NB4 (cell line): ENCODE data around the gene USP31.

Experiments
- POLR2A ChIP-seq: IDR thresholded peaks from 2 replicates; pipeline ENCODE4 v1.6.1; 2011; ENCODE audit warnings: mild to moderate bottlenecking; ENCODE audit not compliant: insufficient read length; ENCODE audit errors: extremely low read depth
- TF ChIP-seq, protein P1 (sequence below): IDR thresholded peaks from one replicate; pipeline ENCODE4 v1.5.1; 2012; ENCODE audit warnings: low read depth, low read length

DNA sequence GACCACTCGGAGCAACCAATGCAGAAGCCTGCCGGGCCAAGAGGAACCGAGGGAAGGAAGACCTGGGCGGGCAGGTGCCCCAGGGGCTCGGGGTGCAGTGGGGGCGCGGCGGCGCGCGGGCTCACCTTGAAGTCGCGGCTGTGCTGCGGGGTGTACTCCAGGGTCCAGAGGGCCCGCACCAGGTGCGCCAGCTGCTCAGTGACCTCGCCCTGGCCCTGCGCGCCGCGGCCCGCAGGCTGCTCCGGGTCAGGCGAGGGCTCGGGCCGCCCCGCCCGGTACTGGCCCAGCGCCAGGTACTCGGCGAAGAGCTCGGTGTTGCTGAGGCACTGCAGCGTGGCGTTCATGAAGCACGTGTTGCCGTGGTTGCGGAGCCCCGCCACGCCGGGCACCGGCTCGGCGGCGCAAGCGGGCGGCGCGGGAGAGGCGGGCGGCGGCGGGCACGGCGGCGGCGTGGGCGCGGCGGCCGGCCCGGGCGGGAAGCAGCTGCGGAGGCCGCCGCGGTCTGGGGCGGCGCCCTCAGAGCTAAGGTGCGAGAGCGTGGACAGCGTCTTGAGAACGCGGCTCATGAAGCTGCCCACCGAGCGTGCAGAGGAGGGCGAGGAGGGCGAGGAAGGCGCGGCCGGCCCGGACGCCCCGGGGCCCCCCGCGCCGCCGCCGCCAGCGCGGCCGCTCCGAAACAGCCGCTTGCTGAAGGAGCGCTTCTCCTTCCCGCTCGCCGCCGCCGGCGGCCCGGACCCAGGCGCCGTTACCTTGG, 562 bp downstream of the USP31 start:
- TF ChIP-seq, protein P1, sequence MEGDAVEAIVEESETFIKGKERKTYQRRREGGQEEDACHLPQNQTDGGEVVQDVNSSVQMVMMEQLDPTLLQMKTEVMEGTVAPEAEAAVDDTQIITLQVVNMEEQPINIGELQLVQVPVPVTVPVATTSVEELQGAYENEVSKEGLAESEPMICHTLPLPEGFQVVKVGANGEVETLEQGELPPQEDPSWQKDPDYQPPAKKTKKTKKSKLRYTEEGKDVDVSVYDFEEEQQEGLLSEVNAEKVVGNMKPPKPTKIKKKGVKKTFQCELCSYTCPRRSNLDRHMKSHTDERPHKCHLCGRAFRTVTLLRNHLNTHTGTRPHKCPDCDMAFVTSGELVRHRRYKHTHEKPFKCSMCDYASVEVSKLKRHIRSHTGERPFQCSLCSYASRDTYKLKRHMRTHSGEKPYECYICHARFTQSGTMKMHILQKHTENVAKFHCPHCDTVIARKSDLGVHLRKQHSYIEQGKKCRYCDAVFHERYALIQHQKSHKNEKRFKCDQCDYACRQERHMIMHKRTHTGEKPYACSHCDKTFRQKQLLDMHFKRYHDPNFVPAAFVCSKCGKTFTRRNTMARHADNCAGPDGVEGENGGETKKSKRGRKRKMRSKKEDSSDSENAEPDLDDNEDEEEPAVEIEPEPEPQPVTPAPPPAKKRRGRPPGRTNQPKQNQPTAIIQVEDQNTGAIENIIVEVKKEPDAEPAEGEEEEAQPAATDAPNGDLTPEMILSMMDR: no peak
- no peak for TF ChIP-seq POLR2A
